ACC112 (cell line): ENCODE results near the gene LMAN2L.

Source experiments
- H2AFZ ChIP-seq: fragments of 200-600 bp; sonication (generic); one replicate; pipeline ENCODE4 v1.6.0; 2017; ENCODE audit warnings: antibody characterized with exemption, low read length; ENCODE audit not compliant: unreplicated experiment
- H3K27ac ChIP-seq: fragments of 200-600 bp; sonication (generic); 2 replicates; pipeline ENCODE4 v1.5.1; 2014; ENCODE audit warnings: low read depth, mild to moderate bottlenecking, antibody characterized with exemption, low read length, moderate library complexity
- H3K27me3 ChIP-seq: fragments of 200-600 bp; sonication (generic); 2 replicates; pipeline ENCODE4 v1.6.1; 2014; ENCODE audit warnings: mild to moderate bottlenecking, antibody characterized with exemption, low read length, moderate library complexity, mixed read lengths; ENCODE audit not compliant: insufficient read depth
- H3K36me3 ChIP-seq: fragments of 200-600 bp; sonication (generic); 2 replicates; pipeline ENCODE4 v1.6.1; 2016; ENCODE audit warnings: mild to moderate bottlenecking, antibody characterized with exemption, low read length, moderate library complexity, mixed read lengths; ENCODE audit not compliant: insufficient read depth
- H3K4me1 ChIP-seq: fragments of 200-600 bp; sonication (generic); one replicate; pipeline ENCODE4 v1.6.1; 2016; ENCODE audit warnings: low read length, mixed read lengths; ENCODE audit not compliant: insufficient read depth, unreplicated experiment, control insufficient read depth
- H3K4me3 ChIP-seq: fragments of 200-600 bp; sonication (generic); 2 replicates; pipeline ENCODE4 v1.5.1; 2014; ENCODE audit warnings: mild to moderate bottlenecking, low read depth, low read length
- H3K79me2 ChIP-seq: fragments of 200-600 bp; sonication (generic); one replicate; pipeline ENCODE4 v1.6.0; 2016; ENCODE audit warnings: low read length; ENCODE audit not compliant: control insufficient read depth, unreplicated experiment, insufficient read depth

LMAN2L gene

GRCh38 chr2:96759548-96759947, 19.7 kb upstream of the LMAN2L start:
- Histone ChIP-seq H3K4me3 (no peak overlapping the region), H3K27ac (no peak overlapping the region), H3K4me1 (peaks cover 33% of the 10 kb centered on the region), H3K79me2 (peaks cover 6% of the 10 kb centered on the region), H3K27me3 (no peaks in the 10 kb centered on the region), H2AFZ (no peak overlapping the region), H3K36me3 (no peaks in the 10 kb centered on the region)

- peak overlapping the region; percentile 36 for H2AFZ ChIP-seq
- no peak overlapping the region for H3K4me3 ChIP-seq
- no peaks in the 10 kb centered on the region for H3K27me3 ChIP-seq
- H3K36me3 ChIP-seq, result no peaks in the 10 kb centered on the region
- H3K4me1 ChIP-seq, result peaks cover 31% of the 10 kb centered on the region
- H3K79me2 ChIP-seq, result peaks cover 4% of the 10 kb centered on the region
- H3K27ac ChIP-seq, result no peak overlapping the region
These were observed 19.1 kb upstream of the LMAN2L start for GRCh38 chr2:96758987-96759386.

GRCh38 chr2:96757477-96757860, 17.6 kb upstream of the LMAN2L start:
- Histone ChIP-seq H3K27me3 (no peaks in the 10 kb centered on the region), H3K4me3 (no peak overlapping the region), H3K36me3 (no peaks in the 10 kb centered on the region), H3K27ac (no peak overlapping the region), H3K79me2 (peaks cover 2% of the 10 kb centered on the region), H3K4me1 (peaks cover 20% of the 10 kb centered on the region), H2AFZ (no peak overlapping the region)

- no peak overlapping the region for H3K4me3 ChIP-seq
- H3K79me2 ChIP-seq, result peaks cover 2% of the 10 kb centered on the region
- no peak overlapping the region for H3K27ac ChIP-seq
- peaks cover 15% of the 10 kb centered on the region for H3K4me1 ChIP-seq
- no peaks in the 10 kb centered on the region for H3K36me3 ChIP-seq
- no peaks in the 10 kb centered on the region for H3K27me3 ChIP-seq
- no peak overlapping the region for H2AFZ ChIP-seq
These were observed 17.1 kb upstream of the LMAN2L start for GRCh38 chr2:96756788-96757476.

- Histone ChIP-seq H3K27ac (no peak overlapping the region), H2AFZ (no peak overlapping the region), H3K27me3 (no peaks in the 10 kb centered on the region), H3K79me2 (no peaks in the 10 kb centered on the region), H3K4me3 (no peak overlapping the region), H3K4me1 (no peaks in the 10 kb centered on the region), H3K36me3 (no peaks in the 10 kb centered on the region)
These were observed 14.5 kb upstream of the LMAN2L start for GRCh38 chr2:96754317-96754716.

GRCh38 chr2:96753661-96754282, 13.9 kb upstream of the LMAN2L start:
- Histone ChIP-seq H3K27me3 (no peaks in the 10 kb centered on the region), H3K79me2 (no peaks in the 10 kb centered on the region), H3K27ac (no peak overlapping the region), H2AFZ (no peak overlapping the region), H3K36me3 (no peaks in the 10 kb centered on the region), H3K4me3 (no peak overlapping the region), H3K4me1 (no peaks in the 10 kb centered on the region)

- Histone ChIP-seq H3K27me3 (no peaks in the 10 kb centered on the region), H3K36me3 (no peaks in the 10 kb centered on the region), H3K27ac (no peak overlapping the region), H3K4me1 (peaks cover 4% of the 10 kb centered on the region), H3K4me3 (no peak overlapping the region), H3K79me2 (no peaks in the 10 kb centered on the region), H2AFZ (no peak overlapping the region)
These were observed 11.9 kb upstream of the LMAN2L start for GRCh38 chr2:96751800-96752199.

- Histone ChIP-seq H2AFZ (no peak overlapping the region), H3K27ac (no peak overlapping the region), H3K27me3 (no peaks in the 10 kb centered on the region), H3K4me3 (no peak overlapping the region), H3K79me2 (no peaks in the 10 kb centered on the region), H3K4me1 (peaks cover 4% of the 10 kb centered on the region), H3K36me3 (no peaks in the 10 kb centered on the region)
These were observed 7.3 kb upstream of the LMAN2L start for GRCh38 chr2:96747061-96747617.

- Histone ChIP-seq H2AFZ (peak overlapping the region; percentile 92), H3K36me3 (no peaks in the 10 kb centered on the region; the same call in 1 of the 2 replicates), H3K4me1 (peaks cover 10% of the 10 kb centered on the region), H3K79me2 (peaks cover 29% of the 10 kb centered on the region), H3K4me3 (peak overlapping the region; percentile 98), H3K27ac (no peak overlapping the region), H3K27me3 (no peaks in the 10 kb centered on the region)
These were observed 710 bp downstream of the LMAN2L start for GRCh38 chr2:96739076-96739632.

GRCh38 chr2:96737831-96738230, 2.0 kb downstream of the LMAN2L start:
- Histone ChIP-seq H2AFZ (no peak overlapping the region), H3K4me3 (no peak overlapping the region; the same call in 1 of the 2 replicates), H3K79me2 (peaks cover 29% of the 10 kb centered on the region), H3K27ac (no peak overlapping the region), H3K27me3 (no peaks in the 10 kb centered on the region), H3K36me3 (peaks cover 10% of the 10 kb centered on the region), H3K4me1 (peaks cover 10% of the 10 kb centered on the region)
